Activated T-helper 1 cell treated with Interleukin-2 at 50 U/mL for 16 hours (primary cell): ENCODE results near the gene GMEB1.

Experiments
- DNase-seq: peaks from one replicate; pipeline ENCODE4 v3.0.0-alpha.2; 2020; ENCODE audit warnings: low read depth

Gene GMEB1

DNA sequence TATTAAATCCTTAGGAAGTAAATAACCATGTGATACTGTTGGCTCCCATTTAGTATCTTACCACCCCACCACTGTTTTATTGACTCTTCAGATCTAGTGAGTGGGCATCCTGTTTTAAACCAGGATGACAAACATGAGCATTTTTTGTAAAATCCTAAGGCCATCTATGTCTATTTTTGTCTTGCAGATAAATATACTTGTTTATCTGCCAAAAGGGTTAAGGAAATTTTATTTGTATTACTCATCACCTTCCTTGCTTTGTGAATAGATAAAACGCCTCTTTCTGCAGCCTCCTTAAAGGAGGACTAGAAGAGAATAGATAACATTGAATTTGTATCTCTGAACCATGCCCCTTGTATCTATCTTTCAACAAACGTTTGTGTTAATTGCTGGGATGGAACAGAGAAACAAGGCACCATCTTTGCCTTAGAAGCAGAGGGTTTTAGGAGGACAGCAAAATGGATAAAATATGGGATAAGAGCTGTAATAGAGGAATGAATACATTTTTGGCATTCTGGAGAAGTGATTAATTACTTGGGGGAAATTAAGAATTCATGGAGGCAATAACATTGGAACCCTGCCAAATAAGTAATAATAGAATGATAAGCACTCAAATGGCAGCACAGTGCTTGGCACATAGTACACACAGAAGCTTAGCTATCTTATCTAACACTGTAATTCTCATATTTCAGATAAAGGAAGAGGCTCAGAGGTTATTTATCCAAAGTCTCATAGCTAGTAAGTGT lies 82.9 kb downstream of the GMEB1 start:
- DNase-seq, result no peak

GRCh38 chr1:28755701-28756100 lies 87.1 kb downstream of the GMEB1 start:
- DNase-seq, result no peak

DNA sequence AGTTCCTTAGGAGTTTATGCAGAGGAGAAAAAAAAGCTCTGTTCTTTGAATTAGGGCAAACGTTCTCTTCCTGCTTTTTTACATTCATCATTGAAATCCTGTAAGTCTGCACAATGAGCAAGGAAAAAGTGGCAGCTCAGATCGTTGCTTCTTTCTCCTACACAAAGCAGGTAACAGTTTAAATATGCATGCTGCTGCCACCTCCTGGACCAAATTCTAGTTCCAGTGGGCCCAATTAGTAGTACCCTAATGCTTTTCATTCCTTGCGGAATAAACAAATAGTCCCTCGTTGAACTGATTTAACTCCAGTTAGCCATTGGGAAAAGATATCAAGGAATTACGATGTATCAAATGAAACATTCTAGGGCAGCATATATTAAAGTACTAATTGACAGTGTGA lies 88.3 kb downstream of the GMEB1 start:
- DNase-seq, result no peak

DNA sequence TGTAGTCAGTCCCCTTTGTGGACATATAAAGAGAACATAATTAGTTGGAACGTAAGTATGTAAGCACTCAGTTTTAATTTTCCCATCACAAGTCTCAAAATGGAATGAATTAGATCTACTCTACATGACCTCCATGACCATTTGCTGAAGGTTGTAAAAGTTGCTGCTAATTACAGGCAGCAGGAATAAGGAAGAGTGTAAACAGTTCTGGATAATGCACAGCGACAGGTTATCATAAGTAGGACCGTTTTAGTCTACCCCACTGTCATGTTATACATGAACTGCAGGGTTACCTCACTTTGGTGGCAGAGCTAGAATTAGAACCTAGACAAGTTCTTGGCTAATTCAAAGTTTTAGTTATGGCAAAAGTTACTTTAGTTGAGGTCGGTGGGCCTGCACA lies 89.8 kb downstream of the GMEB1 start:
- DNase-seq, result no peak

GRCh38 chr1:28759257-28759656 lies 90.7 kb downstream of the GMEB1 start:
- no peak for DNase-seq

- DNase-seq, result no peak
These were observed 92.6 kb downstream of the GMEB1 start for GRCh38 chr1:28761189-28761588.

- DNase-seq, result no peak
These were observed 98.1 kb downstream of the GMEB1 start for GRCh38 chr1:28766532-28767183.
